Measurements from ENCODE around the gene PRPSAP2. TPM values are rescaled to one million over a fixed set of nuclear protein-coding genes. Genes with fewer than 3 reads are reported as not detected.
A peak's percentile ranks its signal among the peaks of the same experiment; 100 is the strongest.

PRPSAP2 gene
- total RNA-seq, 1 experiment from 2014 or later = 37.8 TPM

GRCh38 chr17:18851201-18851600, 6.7 kb upstream of the PRPSAP2 start:
- DNase-seq (ENCODE audit: low read depth, low spot score) = no peak
- Histone ChIP-seq H3K4me1 (ENCODE audit: control insufficient read depth in 1 of 2, insufficient read depth in 2 of 2, low read length in 2 of 2) (peaks cover 8 to 26% of the 10 kb centered on the region in 2 experiments), H2AFZ (ENCODE audit: low read depth, low read length, poor library complexity, severe bottlenecking) (no peak overlapping the region), H4K20me1 (ENCODE audit: insufficient read depth) (no peaks in the 10 kb centered on the region), H3K27me3 (ENCODE audit: insufficient read depth, low read length) (no peaks in the 10 kb centered on the region), H3K79me2 (ENCODE audit: insufficient read depth, low read length) (no peaks in the 10 kb centered on the region), H3K9ac (ENCODE audit: low read length) (no peak overlapping the region), H3K27ac (ENCODE audit: low read depth, low read length) (peak overlapping the region; percentile 28; the same call in 1 of the 2 replicates), H3K4me3 (replicated peaks in 1 of 2; ENCODE audit: low read depth in 1 of 2, low read length in 2 of 2) (no peak overlapping the region), H3K9me3 (ENCODE audit: control insufficient read depth in 1 of 2, insufficient read depth in 1 of 2, low read depth in 1 of 2, low read length in 2 of 2) (no peaks in the 10 kb centered on the region), H3K9me2 (ENCODE audit: insufficient read depth) (no peaks in the 10 kb centered on the region), H3K36me3 (ENCODE audit: control insufficient read depth in 1 of 2, insufficient read depth in 2 of 2, low read length in 2 of 2) (no peaks in the 10 kb centered on the region), H3K4me2 (ENCODE audit: low read length) (no peak overlapping the region)
- intact Hi-C loops (cut with micrococcal nuclease) = no loop called here
- no peak for ATAC-seq
- CTCF ChIA-PET = no interaction called here
- POLR2A ChIA-PET = interaction anchor here (1.2 kb wide), 1 partner anchor 8 kb away, joined by 4 read pairs; no protein-coding TSS in a partner anchor
- RAD21 ChIA-PET (ENCODE audit: low non-redundant PET in 1 of 2, low total read pairs in 2 of 2, uncharacterized antibody in 2 of 2, unreplicated experiment in 2 of 2) = no interaction called here
- no TSS peak for BruUV-seq (replicated peaks)
- TF ChIP-seq, protein P1, sequence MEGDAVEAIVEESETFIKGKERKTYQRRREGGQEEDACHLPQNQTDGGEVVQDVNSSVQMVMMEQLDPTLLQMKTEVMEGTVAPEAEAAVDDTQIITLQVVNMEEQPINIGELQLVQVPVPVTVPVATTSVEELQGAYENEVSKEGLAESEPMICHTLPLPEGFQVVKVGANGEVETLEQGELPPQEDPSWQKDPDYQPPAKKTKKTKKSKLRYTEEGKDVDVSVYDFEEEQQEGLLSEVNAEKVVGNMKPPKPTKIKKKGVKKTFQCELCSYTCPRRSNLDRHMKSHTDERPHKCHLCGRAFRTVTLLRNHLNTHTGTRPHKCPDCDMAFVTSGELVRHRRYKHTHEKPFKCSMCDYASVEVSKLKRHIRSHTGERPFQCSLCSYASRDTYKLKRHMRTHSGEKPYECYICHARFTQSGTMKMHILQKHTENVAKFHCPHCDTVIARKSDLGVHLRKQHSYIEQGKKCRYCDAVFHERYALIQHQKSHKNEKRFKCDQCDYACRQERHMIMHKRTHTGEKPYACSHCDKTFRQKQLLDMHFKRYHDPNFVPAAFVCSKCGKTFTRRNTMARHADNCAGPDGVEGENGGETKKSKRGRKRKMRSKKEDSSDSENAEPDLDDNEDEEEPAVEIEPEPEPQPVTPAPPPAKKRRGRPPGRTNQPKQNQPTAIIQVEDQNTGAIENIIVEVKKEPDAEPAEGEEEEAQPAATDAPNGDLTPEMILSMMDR (IDR thresholded peaks at IDR 0.05 in 2 of 3, conservative IDR thresholded peaks at IDR 0.05 in 1 of 3; ENCODE audit: borderline replicate concordance in 1 of 3, insufficient read depth in 1 of 3, low read depth in 2 of 3, low read length in 2 of 3) = peak in 2 of 3 experiments; percentile 7 to 24; a peak in 1 of 6 replicates
- TF ChIP-seq RAD21 (IDR thresholded peaks at IDR 0.05; ENCODE audit: low read depth) (peak; percentile 29; the same call in 1 of the 2 replicates), SP1 (IDR thresholded peaks at IDR 0.05; ENCODE audit: low read depth) (no peak), ELF1 (IDR thresholded peaks at IDR 0.05; ENCODE audit: borderline replicate concordance, low read depth) (no peak), FOSL1 (IDR thresholded peaks at IDR 0.05; ENCODE audit: low read depth) (no peak)

DNA sequence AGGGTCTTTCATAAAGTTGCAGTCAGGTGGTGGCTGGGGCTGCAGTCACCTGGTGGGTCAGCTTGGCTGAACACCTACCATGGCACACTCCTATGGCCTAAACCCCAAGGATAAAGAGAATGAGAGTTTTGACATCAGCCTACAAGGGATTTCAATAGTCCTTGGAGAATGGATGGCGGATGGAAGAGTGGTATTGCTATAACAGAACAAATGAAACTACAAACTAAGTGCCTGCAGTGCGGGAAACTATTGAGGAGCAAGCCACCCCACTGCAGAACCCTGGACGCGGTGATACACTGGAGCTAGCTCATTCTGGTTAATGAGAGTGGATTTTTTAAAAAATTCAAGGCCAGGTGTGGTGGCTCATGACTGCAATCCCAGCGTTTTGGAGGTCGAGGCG, 3.0 kb upstream of the PRPSAP2 start:
- intact Hi-C loops (cut with micrococcal nuclease) = no loop called here
- Histone ChIP-seq H3K9me2 (ENCODE audit: insufficient read depth) (no peaks in the 10 kb centered on the region), H3K4me2 (ENCODE audit: low read length) (peak overlapping the region; percentile 88), H4K20me1 (ENCODE audit: insufficient read depth) (no peaks in the 10 kb centered on the region), H3K4me1 (ENCODE audit: control insufficient read depth in 1 of 2, insufficient read depth in 2 of 2, low read length in 2 of 2) (peaks cover 16 to 41% of the 10 kb centered on the region in 2 experiments), H3K27ac (ENCODE audit: low read depth, low read length) (no peak overlapping the region), H3K36me3 (ENCODE audit: control insufficient read depth in 1 of 2, insufficient read depth in 2 of 2, low read length in 2 of 2) (no peaks in the 10 kb centered on the region), H3K27me3 (ENCODE audit: insufficient read depth, low read length) (no peaks in the 10 kb centered on the region), H3K9ac (ENCODE audit: low read length) (no peak overlapping the region), H2AFZ (ENCODE audit: low read depth, low read length, poor library complexity, severe bottlenecking) (no peak overlapping the region), H3K4me3 (replicated peaks in 1 of 2; ENCODE audit: low read depth in 1 of 2, low read length in 2 of 2) (peak overlapping the region; percentile 72 to 86; a peak in 2 of 4 replicates), H3K9me3 (ENCODE audit: control insufficient read depth in 1 of 2, insufficient read depth in 1 of 2, low read depth in 1 of 2, low read length in 2 of 2) (no peaks in the 10 kb centered on the region), H3K79me2 (ENCODE audit: insufficient read depth, low read length) (peaks cover 13% of the 10 kb centered on the region)
- TF ChIP-seq, protein P2, sequence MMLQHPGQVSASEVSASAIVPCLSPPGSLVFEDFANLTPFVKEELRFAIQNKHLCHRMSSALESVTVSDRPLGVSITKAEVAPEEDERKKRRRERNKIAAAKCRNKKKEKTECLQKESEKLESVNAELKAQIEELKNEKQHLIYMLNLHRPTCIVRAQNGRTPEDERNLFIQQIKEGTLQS (IDR thresholded peaks at IDR 0.05) = no peak
- no peak for TF ChIP-seq SIN3A (IDR thresholded peaks at IDR 0.05; ENCODE audit: low read depth)
- no peak for TF ChIP-seq EGR1 (IDR thresholded peaks at IDR 0.05; ENCODE audit: low read depth)
- no peak for TF ChIP-seq ZFX (IDR thresholded peaks at IDR 0.05)
- no peak for TF ChIP-seq ZNF274 (IDR thresholded peaks at IDR 0.05; ENCODE audit: low read depth, low read length)
- no peak for TF ChIP-seq EZH2phosphoT487 (IDR thresholded peaks at IDR 0.05; ENCODE audit: borderline replicate concordance)
- no peak for TF ChIP-seq EZH2 (IDR thresholded peaks at IDR 0.05)
- TF ChIP-seq JUND (IDR thresholded peaks at IDR 0.05) = no peak
- no peak for TF ChIP-seq RAD21 (IDR thresholded peaks at IDR 0.05; ENCODE audit: low read depth)
- no peak for TF ChIP-seq CEBPB (IDR thresholded peaks at IDR 0.05; ENCODE audit: low read depth)
- TF ChIP-seq, protein P1 (IDR thresholded peaks at IDR 0.05 in 2 of 3, conservative IDR thresholded peaks at IDR 0.05 in 1 of 3; ENCODE audit: borderline replicate concordance in 1 of 3, insufficient read depth in 1 of 3, low read depth in 2 of 3, low read length in 2 of 3) = no peak
- TF ChIP-seq SP1 (IDR thresholded peaks at IDR 0.05; ENCODE audit: low read depth) = no peak
- no peak for TF ChIP-seq YY1 (IDR thresholded peaks at IDR 0.05; ENCODE audit: extremely low read depth, insufficient replicate concordance, low read depth, low read length)
- TF ChIP-seq, protein P3, sequence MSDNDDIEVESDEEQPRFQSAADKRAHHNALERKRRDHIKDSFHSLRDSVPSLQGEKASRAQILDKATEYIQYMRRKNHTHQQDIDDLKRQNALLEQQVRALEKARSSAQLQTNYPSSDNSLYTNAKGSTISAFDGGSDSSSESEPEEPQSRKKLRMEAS (IDR thresholded peaks at IDR 0.05) = no peak
- TF ChIP-seq ELF1 (IDR thresholded peaks at IDR 0.05; ENCODE audit: borderline replicate concordance, low read depth) = no peak
- BruUV-seq (replicated peaks) = no TSS peak
- RAD21 ChIA-PET (ENCODE audit: low non-redundant PET in 1 of 2, low total read pairs in 2 of 2, uncharacterized antibody in 2 of 2, unreplicated experiment in 2 of 2) = no interaction called here
- no peak for DNase-seq (ENCODE audit: low read depth, low spot score)
- no peak for ATAC-seq
- POLR2A ChIA-PET = no interaction called here
- CTCF ChIA-PET = no interaction called here

Measured in HCT116 (cell line).